Measurements from ENCODE around the gene MRPL49. TPM values are rescaled to one million over a fixed set of nuclear protein-coding genes. Genes with fewer than 3 reads are reported as not detected.

Gene MRPL49
- total and polyA plus RNA-seq, 2 of the 13 experiments (the other 11 are each of a cell fraction or from before 2014, with no cell fraction given), result 39.2 to 53.3 TPM

DNA sequence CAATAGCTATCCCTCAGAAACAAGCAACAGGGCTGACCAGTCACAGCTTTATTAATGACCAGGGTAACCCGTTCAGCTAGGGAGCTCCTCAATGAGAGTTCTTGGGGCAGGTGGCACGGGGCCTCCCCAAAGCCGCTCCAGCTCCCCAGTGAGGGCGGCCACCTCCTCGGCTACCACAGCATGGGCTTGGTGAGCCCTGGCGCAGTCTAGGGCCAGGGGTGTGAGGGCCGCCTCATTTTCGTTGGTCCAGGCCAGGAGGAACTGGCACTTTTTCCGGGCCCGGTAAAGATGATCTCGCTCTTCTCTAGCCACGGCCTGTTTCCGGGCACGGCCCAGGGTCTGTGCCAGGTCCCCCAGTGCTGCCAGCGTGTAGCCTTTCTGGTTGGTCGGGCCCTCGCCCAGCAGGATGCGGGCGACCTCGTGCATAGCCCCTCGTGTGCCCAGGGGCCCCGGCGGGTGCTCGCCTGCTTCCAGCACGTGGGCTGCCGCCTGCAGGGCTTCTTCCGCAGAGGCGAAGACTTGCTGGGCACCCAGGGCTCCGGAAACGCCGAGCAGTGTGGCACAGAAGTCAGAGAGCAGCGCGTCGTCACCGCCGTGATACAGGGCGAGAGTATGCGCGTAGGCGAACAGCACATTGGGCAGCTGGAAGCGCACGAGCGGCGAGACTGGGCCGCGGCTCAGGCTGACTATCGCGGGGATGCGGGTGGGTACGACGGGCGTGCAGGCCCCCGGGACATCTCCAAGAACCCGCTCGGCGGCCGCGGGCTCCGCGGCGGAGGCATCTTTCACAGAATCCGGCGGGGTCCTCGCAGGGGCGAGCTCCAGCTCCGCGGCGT is 5.5 kb upstream of the MRPL49 start (continued):
- TF ChIP-seq STAG1 (CRISPR knock-in tag; IDR thresholded peaks at IDR 0.05), result no peak
- TF ChIP-seq NFE2L1 (CRISPR knock-in tag; IDR thresholded peaks at IDR 0.05; ENCODE audit: borderline replicate concordance), result no peak
- no peak for TF ChIP-seq ZNF558 (CRISPR knock-in tag; IDR thresholded peaks at IDR 0.05; ENCODE audit: borderline replicate concordance)
- TF ChIP-seq, protein P1, sequence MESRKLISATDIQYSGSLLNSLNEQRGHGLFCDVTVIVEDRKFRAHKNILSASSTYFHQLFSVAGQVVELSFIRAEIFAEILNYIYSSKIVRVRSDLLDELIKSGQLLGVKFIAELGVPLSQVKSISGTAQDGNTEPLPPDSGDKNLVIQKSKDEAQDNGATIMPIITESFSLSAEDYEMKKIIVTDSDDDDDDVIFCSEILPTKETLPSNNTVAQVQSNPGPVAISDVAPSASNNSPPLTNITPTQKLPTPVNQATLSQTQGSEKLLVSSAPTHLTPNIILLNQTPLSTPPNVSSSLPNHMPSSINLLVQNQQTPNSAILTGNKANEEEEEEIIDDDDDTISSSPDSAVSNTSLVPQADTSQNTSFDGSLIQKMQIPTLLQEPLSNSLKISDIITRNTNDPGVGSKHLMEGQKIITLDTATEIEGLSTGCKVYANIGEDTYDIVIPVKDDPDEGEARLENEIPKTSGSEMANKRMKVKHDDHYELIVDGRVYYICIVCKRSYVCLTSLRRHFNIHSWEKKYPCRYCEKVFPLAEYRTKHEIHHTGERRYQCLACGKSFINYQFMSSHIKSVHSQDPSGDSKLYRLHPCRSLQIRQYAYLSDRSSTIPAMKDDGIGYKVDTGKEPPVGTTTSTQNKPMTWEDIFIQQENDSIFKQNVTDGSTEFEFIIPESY (CRISPR knock-in tag; IDR thresholded peaks at IDR 0.05), result peak; percentile 54
- no peak for TF ChIP-seq ZNF335 (CRISPR knock-in tag; IDR thresholded peaks at IDR 0.05)
- no peak for TF ChIP-seq ZSCAN29 (CRISPR knock-in tag; conservative IDR thresholded peaks at IDR 0.05)
- 0 out of 2 replicates have a peak, but pooled peaks have one; percentile 60 for TF ChIP-seq HNRNPL (IDR thresholded peaks at IDR 0.05; ENCODE audit: low read depth, low read length)
- TF ChIP-seq, protein P2, sequence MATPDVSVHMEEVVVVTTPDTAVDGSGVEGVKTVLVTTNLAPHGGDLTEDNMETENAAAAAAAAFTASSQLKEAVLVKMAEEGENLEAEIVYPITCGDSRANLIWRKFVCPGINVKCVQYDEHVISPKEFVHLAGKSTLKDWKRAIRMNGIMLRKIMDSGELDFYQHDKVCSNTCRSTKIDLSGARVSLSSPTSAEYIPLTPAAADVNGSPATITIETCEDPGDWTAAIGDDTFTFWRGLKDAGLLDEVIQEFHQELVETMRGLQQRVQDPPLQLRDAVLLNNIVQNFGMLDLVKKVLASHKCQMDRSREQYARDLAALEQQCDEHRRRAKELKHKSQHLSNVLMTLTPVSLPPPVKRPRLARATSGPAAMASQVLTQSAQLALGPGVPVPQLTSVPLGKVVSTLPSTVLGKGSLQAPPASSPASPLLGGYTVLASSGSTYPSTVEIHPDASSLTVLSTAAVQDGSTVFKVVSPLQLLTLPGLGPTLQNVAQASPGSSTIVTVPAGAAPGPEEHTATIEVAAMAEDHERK (CRISPR knock-in tag; IDR thresholded peaks at IDR 0.05; ENCODE audit: low read depth), result no peak
- 0 out of 2 replicates have a peak, but pooled peaks have one; percentile 36 for TF ChIP-seq ZNF253 (CRISPR knock-in tag; IDR thresholded peaks at IDR 0.05; ENCODE audit: borderline replicate concordance)
- TF ChIP-seq NR2F2 (IDR thresholded peaks at IDR 0.05; ENCODE audit: borderline replicate concordance, low read depth), result peak; percentile 10; the same call in 1 of the 2 replicates
- TF ChIP-seq SRSF1 (optimal IDR thresholded peaks at IDR 0.05; ENCODE audit: low read depth, low read length), result peak; percentile 4
- TF ChIP-seq CEBPB (IDR thresholded peaks at IDR 0.05; ENCODE audit: borderline replicate concordance, low read depth, low read length), result no peak
- peak; percentile 0 for TF ChIP-seq U2AF1 (optimal IDR thresholded peaks at IDR 0.05; ENCODE audit: low read depth, low read length)
- TF ChIP-seq, protein P3, sequence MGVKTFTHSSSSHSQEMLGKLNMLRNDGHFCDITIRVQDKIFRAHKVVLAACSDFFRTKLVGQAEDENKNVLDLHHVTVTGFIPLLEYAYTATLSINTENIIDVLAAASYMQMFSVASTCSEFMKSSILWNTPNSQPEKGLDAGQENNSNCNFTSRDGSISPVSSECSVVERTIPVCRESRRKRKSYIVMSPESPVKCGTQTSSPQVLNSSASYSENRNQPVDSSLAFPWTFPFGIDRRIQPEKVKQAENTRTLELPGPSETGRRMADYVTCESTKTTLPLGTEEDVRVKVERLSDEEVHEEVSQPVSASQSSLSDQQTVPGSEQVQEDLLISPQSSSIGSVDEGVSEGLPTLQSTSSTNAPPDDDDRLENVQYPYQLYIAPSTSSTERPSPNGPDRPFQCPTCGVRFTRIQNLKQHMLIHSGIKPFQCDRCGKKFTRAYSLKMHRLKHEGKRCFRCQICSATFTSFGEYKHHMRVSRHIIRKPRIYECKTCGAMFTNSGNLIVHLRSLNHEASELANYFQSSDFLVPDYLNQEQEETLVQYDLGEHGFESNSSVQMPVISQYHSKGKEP (CRISPR knock-in tag; IDR thresholded peaks at IDR 0.05), result no peak
- TF ChIP-seq GATAD2A (CRISPR knock-in tag; IDR thresholded peaks at IDR 0.05), result no peak
- TF ChIP-seq TAF15 (IDR thresholded peaks at IDR 0.05; ENCODE audit: low read depth, low read length, poor library complexity, severe bottlenecking), result no peak
- TF ChIP-seq ZNF709 (CRISPR knock-in tag; IDR thresholded peaks at IDR 0.05), result peak; percentile 59; the same call in 1 of the 2 replicates
- 0 out of 2 replicates have a peak, but pooled peaks have one; percentile 35 for TF ChIP-seq KDM4B (CRISPR knock-in tag; IDR thresholded peaks at IDR 0.05)
- TF ChIP-seq SATB2 (CRISPR knock-in tag; IDR thresholded peaks at IDR 0.05), result 0 out of 2 replicates have a peak, but pooled peaks have one; percentile 15
- TF ChIP-seq ARNT2 (CRISPR knock-in tag; IDR thresholded peaks at IDR 0.05; ENCODE audit: low read depth), result no peak
- TF ChIP-seq, protein P4, sequence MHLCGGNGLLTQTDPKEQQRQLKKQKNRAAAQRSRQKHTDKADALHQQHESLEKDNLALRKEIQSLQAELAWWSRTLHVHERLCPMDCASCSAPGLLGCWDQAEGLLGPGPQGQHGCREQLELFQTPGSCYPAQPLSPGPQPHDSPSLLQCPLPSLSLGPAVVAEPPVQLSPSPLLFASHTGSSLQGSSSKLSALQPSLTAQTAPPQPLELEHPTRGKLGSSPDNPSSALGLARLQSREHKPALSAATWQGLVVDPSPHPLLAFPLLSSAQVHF (CRISPR knock-in tag; IDR thresholded peaks at IDR 0.05), result no peak; the same call in 1 of the 2 replicates
- peak; percentile 32 for TF ChIP-seq RBM22 (optimal IDR thresholded peaks at IDR 0.05; ENCODE audit: low read length)
- no peak for TF ChIP-seq RORA (CRISPR knock-in tag; IDR thresholded peaks at IDR 0.05)
- peak; percentile 29; the same call in 1 of the 2 replicates for TF ChIP-seq ZNF552 (CRISPR knock-in tag; IDR thresholded peaks at IDR 0.05; ENCODE audit: borderline replicate concordance)

All from HepG2 (cell line).